Nephron progenitor cell (in vitro differentiated cells): ENCODE measurements around the gene ERH.

Experiments
- DNase-seq: peaks from one replicate; pipeline ENCODE4 v3.0.0; 2021
- H3K27ac Mint-ChIP-seq: 2 replicates; pipeline ENCODE4 v1.8.0; 2021; ENCODE audit warnings: mild to moderate bottlenecking, moderate library complexity, mixed read lengths
- H3K27me3 Mint-ChIP-seq: 2 replicates; pipeline ENCODE4 v1.8.0; 2021; ENCODE audit warnings: mild to moderate bottlenecking, low read depth, mixed read lengths; ENCODE audit not compliant: poor library complexity
- H3K36me3 Mint-ChIP-seq: 2 replicates; pipeline ENCODE4 v1.8.0; 2021; ENCODE audit warnings: low read depth, mixed read lengths
- H3K4me1 Mint-ChIP-seq: 2 replicates; pipeline ENCODE4 v1.8.0; 2021; ENCODE audit warnings: mixed read lengths
- H3K4me3 Mint-ChIP-seq: 2 replicates; pipeline ENCODE4 v1.8.0; 2021; ENCODE audit warnings: mild to moderate bottlenecking, moderate library complexity, mixed read lengths
- H3K9me3 Mint-ChIP-seq: 2 replicates; pipeline ENCODE4 v1.8.0; 2021; ENCODE audit warnings: mild to moderate bottlenecking, moderate library complexity, mixed read lengths
- TF ChIP-seq, protein P1 (sequence below): fragments of 200-600 bp; sonication (generic); IDR thresholded peaks from 2 replicates; pipeline ENCODE4 v1.5.0; 2021; ENCODE audit warnings: antibody characterized with exemption

The ERH gene

DNA sequence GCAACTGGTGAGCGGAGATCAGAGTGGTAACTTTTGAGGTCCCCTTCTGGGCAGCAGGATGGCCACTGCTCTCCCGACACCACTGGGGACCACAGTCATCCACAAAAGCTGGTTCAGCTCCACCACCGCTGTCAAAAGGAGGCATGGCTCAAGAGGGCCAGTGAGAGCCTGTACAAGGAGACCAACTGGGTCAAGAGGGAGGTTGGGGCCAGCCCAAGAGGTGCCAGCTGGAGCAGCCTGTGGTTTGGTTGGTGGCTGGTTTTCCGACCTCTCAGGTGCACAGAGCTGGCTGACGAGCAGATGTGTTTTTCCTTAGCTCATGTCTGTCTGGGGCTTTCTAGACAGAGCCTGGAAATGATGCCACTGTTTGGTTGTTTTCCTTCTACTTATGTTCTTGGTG, 60.1 kb downstream of the ERH start:
- DNase-seq = no peak
- no peak overlapping the region for H3K4me3 Mint-ChIP-seq
- H3K4me1 Mint-ChIP-seq = peaks cover 27% of the 10 kb centered on the region
- TF ChIP-seq, protein P1, sequence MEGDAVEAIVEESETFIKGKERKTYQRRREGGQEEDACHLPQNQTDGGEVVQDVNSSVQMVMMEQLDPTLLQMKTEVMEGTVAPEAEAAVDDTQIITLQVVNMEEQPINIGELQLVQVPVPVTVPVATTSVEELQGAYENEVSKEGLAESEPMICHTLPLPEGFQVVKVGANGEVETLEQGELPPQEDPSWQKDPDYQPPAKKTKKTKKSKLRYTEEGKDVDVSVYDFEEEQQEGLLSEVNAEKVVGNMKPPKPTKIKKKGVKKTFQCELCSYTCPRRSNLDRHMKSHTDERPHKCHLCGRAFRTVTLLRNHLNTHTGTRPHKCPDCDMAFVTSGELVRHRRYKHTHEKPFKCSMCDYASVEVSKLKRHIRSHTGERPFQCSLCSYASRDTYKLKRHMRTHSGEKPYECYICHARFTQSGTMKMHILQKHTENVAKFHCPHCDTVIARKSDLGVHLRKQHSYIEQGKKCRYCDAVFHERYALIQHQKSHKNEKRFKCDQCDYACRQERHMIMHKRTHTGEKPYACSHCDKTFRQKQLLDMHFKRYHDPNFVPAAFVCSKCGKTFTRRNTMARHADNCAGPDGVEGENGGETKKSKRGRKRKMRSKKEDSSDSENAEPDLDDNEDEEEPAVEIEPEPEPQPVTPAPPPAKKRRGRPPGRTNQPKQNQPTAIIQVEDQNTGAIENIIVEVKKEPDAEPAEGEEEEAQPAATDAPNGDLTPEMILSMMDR = no peak
- H3K27me3 Mint-ChIP-seq = peaks cover 10% of the 10 kb centered on the region
- H3K9me3 Mint-ChIP-seq = no peaks in the 10 kb centered on the region
- no peak overlapping the region for H3K27ac Mint-ChIP-seq
- no peaks in the 10 kb centered on the region for H3K36me3 Mint-ChIP-seq

DNA sequence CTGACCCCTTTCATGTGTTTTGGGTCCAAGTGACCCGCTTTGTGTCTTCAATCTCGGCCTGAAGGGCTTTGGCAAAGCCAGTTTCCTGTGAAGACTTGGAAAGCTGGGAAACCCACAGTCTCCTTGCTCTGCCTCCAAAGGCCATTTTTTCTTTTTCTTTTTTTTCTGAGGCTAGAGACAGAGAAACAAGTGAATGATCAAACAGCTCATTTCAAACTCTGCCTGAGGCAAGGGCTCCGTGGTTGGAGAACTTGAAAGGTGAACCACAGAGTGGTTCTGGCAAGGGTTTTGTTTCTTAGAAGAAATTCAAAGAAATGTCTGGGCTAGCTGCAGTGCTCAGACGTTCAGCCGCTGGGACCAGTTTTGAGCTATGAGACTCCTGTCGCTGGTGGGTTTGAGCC, 62.7 kb downstream of the ERH start:
- no peak overlapping the region for H3K4me3 Mint-ChIP-seq
- TF ChIP-seq, protein P1 = no peak
- H3K27ac Mint-ChIP-seq = no peak overlapping the region
- H3K4me1 Mint-ChIP-seq = peaks cover 27% of the 10 kb centered on the region
- no peak for DNase-seq
- no peaks in the 10 kb centered on the region for H3K9me3 Mint-ChIP-seq
- peaks cover 3% of the 10 kb centered on the region for H3K27me3 Mint-ChIP-seq
- no peaks in the 10 kb centered on the region for H3K36me3 Mint-ChIP-seq

DNA sequence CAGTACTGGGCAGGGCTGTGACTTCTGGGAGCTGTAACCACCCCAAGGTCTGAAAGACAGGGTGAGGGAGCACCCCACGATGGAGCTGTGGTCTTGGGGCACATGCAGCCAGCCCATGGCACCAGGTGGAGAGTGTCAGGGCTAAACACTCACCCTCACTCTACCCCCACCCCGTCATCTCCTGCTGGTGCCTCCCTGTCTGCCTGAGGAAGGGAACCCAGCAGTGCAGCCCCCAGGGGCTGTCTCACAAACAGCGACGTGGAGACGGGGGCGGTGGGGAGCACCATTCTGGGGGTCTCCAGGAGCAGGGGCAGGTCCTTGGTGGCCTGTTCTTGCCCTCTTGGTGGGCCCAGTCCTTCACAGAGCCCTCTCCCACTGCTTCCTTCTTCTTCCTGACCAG, 63.5 kb downstream of the ERH start:
- Mint-ChIP-seq H3K4me3 (no peak overlapping the region), H3K9me3 (no peaks in the 10 kb centered on the region), H3K27ac (no peak overlapping the region), H3K4me1 (peaks cover 27% of the 10 kb centered on the region), H3K36me3 (no peaks in the 10 kb centered on the region), H3K27me3 (peaks cover 4% of the 10 kb centered on the region)
- TF ChIP-seq, protein P1 = no peak
- no peak for DNase-seq

DNA sequence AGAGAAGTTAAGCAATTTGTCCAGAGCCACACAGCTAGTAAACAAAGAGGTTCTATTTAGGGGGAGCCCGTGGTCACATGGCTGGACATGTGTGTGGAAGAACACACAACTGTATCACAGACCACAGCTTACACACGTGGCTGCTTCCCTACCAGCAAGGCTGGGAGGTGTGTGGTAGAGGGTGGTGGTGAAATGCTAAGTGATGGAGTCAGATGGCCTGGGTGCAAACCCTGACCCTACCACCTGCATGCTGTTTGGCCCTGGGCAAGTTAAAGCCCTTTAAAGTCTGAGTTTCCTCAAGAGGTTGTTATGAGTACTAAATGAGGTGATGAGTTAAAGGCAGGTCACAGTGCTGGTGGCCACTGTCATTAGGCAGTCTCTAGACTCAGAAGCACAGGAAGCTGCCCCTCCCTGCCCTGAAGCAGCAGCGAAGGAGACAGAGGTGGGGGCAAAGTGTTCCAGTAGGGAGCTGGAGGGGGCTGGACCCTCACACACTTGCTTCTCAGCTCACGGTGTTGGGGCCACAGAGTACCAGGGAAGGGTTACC, 64.2 kb downstream of the ERH start:
- H3K4me1 Mint-ChIP-seq = peaks cover 27% of the 10 kb centered on the region
- H3K27ac Mint-ChIP-seq = no peak overlapping the region
- no peaks in the 10 kb centered on the region for H3K36me3 Mint-ChIP-seq
- peaks cover 4% of the 10 kb centered on the region for H3K27me3 Mint-ChIP-seq
- DNase-seq = no peak
- H3K4me3 Mint-ChIP-seq = no peak overlapping the region
- H3K9me3 Mint-ChIP-seq = no peaks in the 10 kb centered on the region
- TF ChIP-seq, protein P1 = no peak

DNA sequence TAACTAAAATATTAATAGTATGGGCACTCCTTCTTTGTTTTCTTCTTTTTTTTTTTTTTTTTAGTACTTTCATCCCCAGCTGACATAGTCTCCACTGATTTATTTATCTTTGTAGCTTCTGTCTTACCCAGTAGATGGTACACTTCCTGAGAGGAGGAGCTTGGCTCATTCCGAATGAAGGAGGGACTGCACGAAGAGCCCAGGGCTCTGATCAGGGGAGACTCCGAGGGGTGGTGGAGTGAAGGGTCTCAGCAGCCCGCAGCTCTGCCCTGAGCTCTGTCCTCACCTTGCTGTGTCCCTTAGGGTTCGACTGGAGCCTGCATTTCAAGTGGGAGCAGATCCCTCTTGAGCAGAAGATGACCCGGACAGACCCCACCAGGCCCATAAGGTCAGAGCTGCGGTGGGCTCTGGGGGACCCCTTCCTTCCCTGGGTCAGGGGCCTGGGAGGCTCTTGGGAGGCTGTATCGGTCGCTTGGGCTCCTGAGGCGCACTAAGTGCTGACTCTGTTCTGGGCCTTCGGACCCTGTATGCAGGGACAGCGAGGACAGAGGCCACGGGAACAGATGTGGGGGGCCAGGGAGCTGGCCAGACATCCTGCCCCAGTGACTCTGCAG, 65.2 kb downstream of the ERH start:
- TF ChIP-seq, protein P1 = no peak
- Mint-ChIP-seq H3K27ac (no peak overlapping the region), H3K27me3 (peaks cover 4% of the 10 kb centered on the region), H3K4me3 (no peak overlapping the region), H3K36me3 (no peaks in the 10 kb centered on the region), H3K4me1 (peaks cover 31% of the 10 kb centered on the region), H3K9me3 (no peaks in the 10 kb centered on the region)
- DNase-seq = no peak

DNA sequence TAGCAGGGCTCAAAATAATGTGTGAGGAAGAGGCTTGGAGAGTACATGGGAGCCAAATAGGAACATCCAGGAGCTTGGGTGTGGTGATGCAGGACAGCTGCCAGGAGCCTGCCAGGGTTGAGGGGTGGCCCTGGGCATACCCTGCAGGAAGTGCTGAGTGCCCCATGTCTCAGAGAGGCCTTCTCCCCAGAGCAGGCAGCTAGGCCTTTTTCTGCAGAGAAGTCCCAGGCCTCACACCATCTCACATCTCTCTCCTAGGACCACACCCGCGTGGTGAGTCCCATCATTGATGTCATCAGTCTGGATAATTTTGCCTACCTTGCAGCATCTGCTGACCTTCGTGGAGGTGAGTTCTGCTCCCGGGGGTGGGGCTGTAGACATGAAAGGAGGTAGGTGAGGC, 66.9 kb downstream of the ERH start:
- peaks cover 35% of the 10 kb centered on the region for H3K4me1 Mint-ChIP-seq
- H3K27ac Mint-ChIP-seq = no peak overlapping the region
- H3K9me3 Mint-ChIP-seq = no peaks in the 10 kb centered on the region
- no peaks in the 10 kb centered on the region for H3K36me3 Mint-ChIP-seq
- TF ChIP-seq, protein P1 = no peak
- H3K4me3 Mint-ChIP-seq = no peak overlapping the region
- H3K27me3 Mint-ChIP-seq = peaks cover 9% of the 10 kb centered on the region
- no peak for DNase-seq
